ENCODE data around the gene ATG13. TPM values are rescaled to one million over a fixed set of nuclear protein-coding genes. Genes with fewer than 3 reads are reported as not detected.

The ATG13 gene
- total RNA-seq, 6 experiments from 2014 or later: 34.5 to 60.9 (median 41.1) TPM

DNA sequence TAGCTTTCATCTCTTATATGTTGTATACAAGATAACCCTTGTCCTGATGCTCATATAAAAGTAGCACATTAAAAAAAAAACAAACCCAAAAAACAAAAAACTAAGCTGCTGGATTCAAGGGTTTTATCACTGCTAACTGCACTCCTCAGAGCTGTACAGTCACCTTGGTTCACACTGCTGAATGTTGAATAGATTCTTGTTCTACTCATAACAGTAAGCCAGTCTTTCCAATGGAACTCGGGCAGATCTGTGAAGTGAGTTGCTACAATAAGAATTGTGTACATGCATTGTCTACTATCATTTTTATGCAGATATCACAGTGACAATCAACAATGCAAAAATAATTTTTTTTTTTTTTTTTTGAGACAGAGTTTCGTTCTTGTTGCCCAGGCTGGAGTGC lies 5.0 kb upstream of the ATG13 start:
- TF ChIP-seq, protein P1, sequence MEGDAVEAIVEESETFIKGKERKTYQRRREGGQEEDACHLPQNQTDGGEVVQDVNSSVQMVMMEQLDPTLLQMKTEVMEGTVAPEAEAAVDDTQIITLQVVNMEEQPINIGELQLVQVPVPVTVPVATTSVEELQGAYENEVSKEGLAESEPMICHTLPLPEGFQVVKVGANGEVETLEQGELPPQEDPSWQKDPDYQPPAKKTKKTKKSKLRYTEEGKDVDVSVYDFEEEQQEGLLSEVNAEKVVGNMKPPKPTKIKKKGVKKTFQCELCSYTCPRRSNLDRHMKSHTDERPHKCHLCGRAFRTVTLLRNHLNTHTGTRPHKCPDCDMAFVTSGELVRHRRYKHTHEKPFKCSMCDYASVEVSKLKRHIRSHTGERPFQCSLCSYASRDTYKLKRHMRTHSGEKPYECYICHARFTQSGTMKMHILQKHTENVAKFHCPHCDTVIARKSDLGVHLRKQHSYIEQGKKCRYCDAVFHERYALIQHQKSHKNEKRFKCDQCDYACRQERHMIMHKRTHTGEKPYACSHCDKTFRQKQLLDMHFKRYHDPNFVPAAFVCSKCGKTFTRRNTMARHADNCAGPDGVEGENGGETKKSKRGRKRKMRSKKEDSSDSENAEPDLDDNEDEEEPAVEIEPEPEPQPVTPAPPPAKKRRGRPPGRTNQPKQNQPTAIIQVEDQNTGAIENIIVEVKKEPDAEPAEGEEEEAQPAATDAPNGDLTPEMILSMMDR (IDR thresholded peaks at IDR 0.05): no peak
- TF ChIP-seq POLR2A (IDR thresholded peaks at IDR 0.05): no peak
- H3K4me3 ChIP-seq: no peak overlapping the region
- peaks cover 0 to 4% (median 0%) of the 10 kb centered on the region in 4 donors for H3K4me1 ChIP-seq
- no peak overlapping the region for H3K27ac ChIP-seq
- WGBS (ENCODE audit: insufficient coverage, low coverage, low lambda C conversion rate, missing lambda C conversion rate): 92% methylated on average over 2 of the region's 2 CpGs
- intact Hi-C loops (cut with DNase I): no loop called here
- H3K36me3 ChIP-seq: no peaks in the 10 kb centered on the region
- no peaks in the 10 kb centered on the region for H3K27me3 ChIP-seq
- H3K9me3 ChIP-seq: no peaks in the 10 kb centered on the region
- ATAC-seq (no peak), DNase-seq (no peak)

DNA sequence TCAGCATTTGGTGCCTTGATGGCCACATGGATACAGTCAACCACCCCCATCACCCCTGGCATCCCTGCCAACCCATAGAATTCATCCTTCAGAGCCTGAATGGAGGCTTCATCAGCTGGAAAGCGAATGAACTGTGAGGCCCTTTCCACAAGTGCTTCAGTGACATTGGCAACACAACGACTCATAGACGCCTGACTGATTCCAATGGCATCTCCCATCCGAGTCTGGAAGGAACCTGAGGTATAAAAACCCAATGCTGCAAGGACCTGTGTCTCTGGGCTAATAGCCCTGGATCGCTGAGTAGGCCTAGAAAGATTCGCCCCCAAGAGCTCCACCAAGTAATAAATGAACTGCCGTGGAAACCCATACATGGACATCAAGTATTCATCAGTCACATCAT lies 1.6 kb upstream of the ATG13 start:
- WGBS (ENCODE audit: insufficient coverage, low coverage, low lambda C conversion rate, missing lambda C conversion rate): 98% methylated on average over 5 of the region's 7 CpGs
- no peaks in the 10 kb centered on the region for H3K27me3 ChIP-seq
- no peak overlapping the region for H3K27ac ChIP-seq
- TF ChIP-seq, protein P1 (IDR thresholded peaks at IDR 0.05): no peak
- TF ChIP-seq POLR2A (IDR thresholded peaks at IDR 0.05): no peak
- H3K36me3 ChIP-seq: peaks cover 0 to 2% (median 0%) of the 10 kb centered on the region in 4 donors
- intact Hi-C loops (cut with DNase I): no loop called here
- no peak overlapping the region for H3K4me3 ChIP-seq
- DNase-seq (no peak), ATAC-seq (no peak)
- peaks cover 0 to 15% (median 6%) of the 10 kb centered on the region in 4 donors for H3K4me1 ChIP-seq
- no peaks in the 10 kb centered on the region for H3K9me3 ChIP-seq

DNA sequence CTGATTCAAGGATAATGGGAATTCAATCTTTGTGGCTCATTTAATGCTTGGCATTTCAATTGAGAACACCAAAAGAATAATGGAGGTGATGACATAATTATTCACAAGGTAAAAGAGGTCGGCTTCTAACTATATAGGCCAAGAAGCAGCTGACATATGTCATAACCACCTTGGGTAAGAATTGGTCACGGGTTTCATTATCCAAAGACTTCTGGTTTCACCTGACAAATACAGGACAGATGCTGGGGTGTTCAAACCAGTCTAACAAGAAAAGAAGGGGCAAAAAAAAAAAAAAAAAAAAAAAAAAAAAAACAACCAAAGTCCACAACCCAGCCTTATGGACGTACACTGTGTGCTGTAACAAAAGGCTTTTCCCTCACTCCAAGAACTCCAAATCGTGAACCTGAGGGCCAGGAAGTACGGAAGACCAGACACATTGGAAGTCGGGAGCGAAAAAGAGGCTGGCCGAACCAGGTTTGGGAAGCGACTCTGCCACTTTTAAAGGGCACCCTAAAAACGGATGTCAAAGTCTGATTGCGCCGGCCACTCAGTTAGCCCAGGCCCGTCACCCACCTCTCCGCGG lies 711 bp upstream of the ATG13 start:
- TF ChIP-seq POLR2A (IDR thresholded peaks at IDR 0.05): no peak
- TF ChIP-seq, protein P1 (IDR thresholded peaks at IDR 0.05): no peak
- Histone ChIP-seq H3K4me3 (peak overlapping the region; percentile 100), H3K9me3 (no peaks in the 10 kb centered on the region), H3K4me1 (peaks cover 0 to 15% (median 6%) of the 10 kb centered on the region in 4 donors), H3K27me3 (no peaks in the 10 kb centered on the region), H3K36me3 (peaks cover 0 to 11% (median 0%) of the 10 kb centered on the region in 4 donors), H3K27ac (peak overlapping the region; percentile 94 to 97 (median 94))
- 3% methylated on average over 11 of the region's 15 CpGs for WGBS (ENCODE audit: insufficient coverage, low coverage, low lambda C conversion rate, missing lambda C conversion rate)
- DNase-seq (no peak), ATAC-seq (no peak)
- intact Hi-C loops (cut with DNase I): no loop called here

DNA sequence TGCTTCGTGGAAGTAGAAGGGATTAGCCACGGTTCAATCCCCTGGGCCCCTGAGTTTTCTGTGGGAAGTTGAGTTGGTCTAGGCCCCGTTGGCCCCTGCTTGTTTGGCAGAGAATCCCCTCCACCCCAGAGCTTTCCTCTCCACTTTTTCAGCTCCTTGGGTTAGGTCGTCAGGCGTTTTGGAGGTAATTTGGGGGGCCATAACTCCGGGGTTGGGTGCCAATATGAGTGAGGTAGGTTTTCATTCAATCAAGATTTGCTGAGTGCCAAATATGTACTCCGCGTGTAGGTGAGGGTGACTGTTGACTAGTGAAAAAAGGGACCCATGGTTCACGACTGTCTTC lies 590 bp downstream of the ATG13 start:
- H3K27me3 ChIP-seq: no peaks in the 10 kb centered on the region
- H3K4me3 ChIP-seq: peak overlapping the region; percentile 100
- intact Hi-C loops (cut with DNase I): no loop called here
- peaks cover 0 to 15% (median 6%) of the 10 kb centered on the region in 4 donors for H3K4me1 ChIP-seq
- peaks cover 0 to 20% (median 0%) of the 10 kb centered on the region in 4 donors for H3K36me3 ChIP-seq
- WGBS (ENCODE audit: insufficient coverage, low coverage, low lambda C conversion rate, missing lambda C conversion rate): 2% methylated on average over 9 of the region's 9 CpGs
- peak overlapping the region; percentile 94 to 97 (median 94) for H3K27ac ChIP-seq
- TF ChIP-seq, protein P1 (IDR thresholded peaks at IDR 0.05): no peak
- TF ChIP-seq POLR2A (IDR thresholded peaks at IDR 0.05): no peak
- DNase-seq (no peak), ATAC-seq (no peak)
- no peaks in the 10 kb centered on the region for H3K9me3 ChIP-seq

Measured in right lobe of liver (tissue), 6 donors.